MCF 10A (cell line): Measurements from ENCODE around the gene TTC39C. TPM values are rescaled to one million over a fixed set of nuclear protein-coding genes. Genes with fewer than 3 reads are reported as not detected.

Experiments
- BruUV-seq: library from RNA; stranded (reverse); fragments of 400-500 nt; replicated peaks from 2 replicates; lab custom pipeline; 2021; lab: Mats Ljungman, UMichigan
- CTCF ChIA-PET: fragments of 300-600 bp; sonication (Branson Sonifier 250); formaldehyde crosslinking; extraction: SDS; loops from one replicate; lab custom pipeline; 2021; ENCODE audit warnings: antibody characterized with exemption, inconsistent platforms; lab: Yijun Ruan, JAX
- POLR2A ChIA-PET: fragments of 300-600, 350-650 bp; sonication (Branson Sonifier 250); formaldehyde crosslinking; extraction: SDS; loops from one replicate; lab custom pipeline; 2020; ENCODE audit warnings: antibody characterized with exemption, inconsistent platforms; lab: Yijun Ruan, JAX
- DNase-seq: peaks from one replicate; pipeline ENCODE4 v3.0.0-alpha.2; 2018; ENCODE audit not compliant: unreplicated experiment
- H3K27ac Mint-ChIP-seq: one replicate; pipeline ENCODE4 v1.8.0; 2022; ENCODE audit warnings: mild to moderate bottlenecking, low read depth, mixed read lengths; ENCODE audit not compliant: unreplicated experiment
- H3K27me3 Mint-ChIP-seq: one replicate; pipeline ENCODE4 v1.8.0; 2022; ENCODE audit warnings: mixed read lengths; ENCODE audit not compliant: insufficient read depth, unreplicated experiment
- H3K36me3 Mint-ChIP-seq: one replicate; pipeline ENCODE4 v1.8.0; 2022; ENCODE audit warnings: mild to moderate bottlenecking, moderate library complexity, mixed read lengths; ENCODE audit not compliant: insufficient read depth, unreplicated experiment
- H3K4me1 Mint-ChIP-seq: one replicate; pipeline ENCODE4 v1.8.0; 2022; ENCODE audit warnings: mixed read lengths; ENCODE audit not compliant: insufficient read depth, unreplicated experiment
- H3K4me3 Mint-ChIP-seq: one replicate; pipeline ENCODE4 v1.8.0; 2022; ENCODE audit warnings: mild to moderate bottlenecking, moderate library complexity, mixed read lengths; ENCODE audit not compliant: unreplicated experiment
- H3K9me3 Mint-ChIP-seq: one replicate; pipeline ENCODE4 v1.8.0; 2022; ENCODE audit warnings: mixed read lengths; ENCODE audit not compliant: unreplicated experiment
- intact Hi-C: fragments of 100-400 bp; cut with micrococcal nuclease; formaldehyde crosslinking; loops from 2 replicates; pipeline ENCODE4 v1.14.1; 2022
- total RNA-seq: library from RNA; stranded (reverse); gene quantifications from 2 replicates; pipeline ENCODE4 v1.2.3, GENCODE V29; 2022
- TF ChIP-seq, protein P1 (sequence below): fragments of 200-600 bp; IDR thresholded peaks from one replicate; pipeline ENCODE4 v1.8.0; 2022; ENCODE audit warnings: antibody characterized with exemption, mild to moderate bottlenecking; ENCODE audit not compliant: unreplicated experiment

Gene TTC39C
- total RNA-seq, 1 experiment from 2014 or later, result 12.9 TPM

DNA sequence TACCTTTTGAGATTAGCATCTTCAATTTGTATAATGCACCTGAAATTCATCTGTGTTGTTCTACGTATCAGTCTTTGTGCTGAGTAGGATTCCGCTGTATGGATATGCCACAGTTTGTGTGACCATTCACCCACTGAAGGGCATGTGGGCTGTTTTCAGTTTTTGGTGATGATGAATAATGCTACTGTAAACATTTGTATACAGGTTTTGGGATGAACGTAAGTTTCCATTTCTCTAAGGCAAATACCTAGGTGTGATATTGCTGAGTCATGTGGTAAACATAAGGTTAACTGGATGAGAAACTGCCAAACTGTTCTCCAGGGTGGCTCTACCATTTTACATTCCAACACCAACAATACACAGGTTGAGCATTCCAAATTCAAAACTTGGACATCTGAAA is 159.4 kb downstream of the TTC39C start:
- no peaks in the 10 kb centered on the region for H3K9me3 Mint-ChIP-seq
- no peak for DNase-seq
- no TSS peak for BruUV-seq
- intact Hi-C loops, result no loop called here
- H3K27me3 Mint-ChIP-seq, result no peaks in the 10 kb centered on the region
- TF ChIP-seq, protein P1, sequence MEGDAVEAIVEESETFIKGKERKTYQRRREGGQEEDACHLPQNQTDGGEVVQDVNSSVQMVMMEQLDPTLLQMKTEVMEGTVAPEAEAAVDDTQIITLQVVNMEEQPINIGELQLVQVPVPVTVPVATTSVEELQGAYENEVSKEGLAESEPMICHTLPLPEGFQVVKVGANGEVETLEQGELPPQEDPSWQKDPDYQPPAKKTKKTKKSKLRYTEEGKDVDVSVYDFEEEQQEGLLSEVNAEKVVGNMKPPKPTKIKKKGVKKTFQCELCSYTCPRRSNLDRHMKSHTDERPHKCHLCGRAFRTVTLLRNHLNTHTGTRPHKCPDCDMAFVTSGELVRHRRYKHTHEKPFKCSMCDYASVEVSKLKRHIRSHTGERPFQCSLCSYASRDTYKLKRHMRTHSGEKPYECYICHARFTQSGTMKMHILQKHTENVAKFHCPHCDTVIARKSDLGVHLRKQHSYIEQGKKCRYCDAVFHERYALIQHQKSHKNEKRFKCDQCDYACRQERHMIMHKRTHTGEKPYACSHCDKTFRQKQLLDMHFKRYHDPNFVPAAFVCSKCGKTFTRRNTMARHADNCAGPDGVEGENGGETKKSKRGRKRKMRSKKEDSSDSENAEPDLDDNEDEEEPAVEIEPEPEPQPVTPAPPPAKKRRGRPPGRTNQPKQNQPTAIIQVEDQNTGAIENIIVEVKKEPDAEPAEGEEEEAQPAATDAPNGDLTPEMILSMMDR, result no peak
- POLR2A ChIA-PET, result no interaction called here
- CTCF ChIA-PET, result interaction anchor here (0.6 to 1.2 kb wide), 3 partner anchors 28 to 315 kb away, joined by 3 to 4 read pairs (median 4); no protein-coding TSS in a partner anchor
- no peaks in the 10 kb centered on the region for H3K4me1 Mint-ChIP-seq
- H3K36me3 Mint-ChIP-seq, result peaks cover 18% of the 10 kb centered on the region
- H3K4me3 Mint-ChIP-seq, result no peak overlapping the region
- no peak overlapping the region for H3K27ac Mint-ChIP-seq

DNA sequence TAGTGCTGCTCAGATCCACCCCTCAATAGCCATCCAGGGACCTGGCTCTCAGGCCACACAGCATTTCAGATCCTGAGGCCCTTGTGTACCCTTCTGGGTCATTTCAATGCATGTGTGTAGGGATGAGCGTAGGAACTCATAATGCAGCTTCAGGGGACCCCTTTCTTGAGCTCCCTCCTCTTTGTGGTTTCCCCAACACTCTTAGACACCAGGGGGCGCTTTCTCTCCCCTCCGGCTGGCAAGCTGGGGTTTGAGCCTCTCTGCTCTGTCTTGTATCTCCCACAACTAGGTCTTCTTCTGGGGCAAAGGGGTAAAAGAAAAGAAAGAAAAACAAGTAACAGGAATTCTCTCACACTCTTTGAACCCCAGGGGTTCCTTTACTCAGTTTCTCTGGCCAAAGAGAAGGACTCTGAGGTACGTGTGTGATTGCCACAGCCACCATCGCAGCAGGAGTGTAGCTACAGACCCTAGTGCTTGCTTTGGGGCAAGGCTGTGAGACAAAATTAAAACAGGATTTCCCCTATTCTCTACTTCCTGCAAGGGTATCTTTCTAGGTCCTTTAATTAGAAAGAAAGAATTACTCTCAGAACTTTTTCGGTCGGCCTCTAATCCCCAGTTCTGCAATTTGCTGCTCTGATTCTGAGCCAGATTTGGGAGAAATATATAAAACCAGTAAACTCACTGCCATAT is 162.3 kb downstream of the TTC39C start:
- BruUV-seq, result no TSS peak
- POLR2A ChIA-PET, result interaction anchor here (0.7 to 3.5 kb wide), 5 partner anchors 14 to 139 kb away, joined by 3 to 14 read pairs (median 4); no protein-coding TSS in a partner anchor
- Mint-ChIP-seq H3K9me3 (no peaks in the 10 kb centered on the region), H3K27ac (no peak overlapping the region), H3K4me1 (peaks cover 4% of the 10 kb centered on the region), H3K27me3 (no peaks in the 10 kb centered on the region), H3K4me3 (no peak overlapping the region), H3K36me3 (peaks cover 14% of the 10 kb centered on the region)
- intact Hi-C loops, result loop anchor here (1.0 kb wide), 2 partner anchors 95 to 182 kb away; no protein-coding TSS in a partner anchor
- TF ChIP-seq, protein P1, result peak; percentile 82
- peak; percentile 65 for DNase-seq
- CTCF ChIA-PET, result interaction anchor here (0.5 to 3.5 kb wide), 37 partner anchors 13 to 601 kb away, joined by 3 to 54 read pairs (median 4); no protein-coding TSS in a partner anchor

DNA sequence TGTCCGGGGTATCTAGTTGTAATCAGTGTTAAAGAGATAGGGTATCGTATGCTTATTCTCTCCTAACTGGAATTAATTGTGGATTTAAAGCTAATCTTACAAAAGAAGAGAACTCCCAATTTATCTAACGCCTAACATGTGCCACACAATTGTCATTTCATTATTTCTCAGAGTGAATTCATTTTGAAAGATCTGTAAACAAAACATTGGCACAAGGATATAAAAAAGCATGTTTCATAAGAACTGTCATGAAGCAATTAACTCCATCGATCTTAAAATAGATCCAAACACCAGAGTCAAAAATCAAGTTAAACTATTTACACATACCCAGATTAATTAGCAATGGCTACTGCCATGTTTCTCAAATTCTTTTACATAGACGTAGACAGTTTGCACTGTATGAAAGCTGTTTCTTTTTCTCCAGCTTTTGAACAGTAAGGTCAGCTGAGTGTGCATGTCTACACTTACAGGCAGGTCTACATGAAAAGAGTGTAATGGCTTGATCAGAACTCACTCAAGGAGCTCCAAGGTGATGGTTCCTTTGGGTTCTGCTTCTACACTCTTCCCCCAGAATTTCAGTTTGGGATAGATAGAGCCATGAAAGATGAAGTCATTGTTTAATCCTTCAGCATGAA is 163.1 kb downstream of the TTC39C start:
- H3K4me3 Mint-ChIP-seq, result no peak overlapping the region
- no peaks in the 10 kb centered on the region for H3K9me3 Mint-ChIP-seq

More for the DNA sequence above, 163.1 kb downstream of the TTC39C start:
- H3K36me3 Mint-ChIP-seq, result peaks cover 14% of the 10 kb centered on the region
- POLR2A ChIA-PET, result interaction anchor here (0.6 to 3.5 kb wide), 4 partner anchors 27 to 138 kb away, joined by 3 to 14 read pairs (median 4); no protein-coding TSS in a partner anchor
- DNase-seq, result no peak
- no peaks in the 10 kb centered on the region for H3K27me3 Mint-ChIP-seq
- TF ChIP-seq, protein P1, result no peak
- CTCF ChIA-PET, result interaction anchor here (0.5 to 3.5 kb wide), 21 partner anchors 12 to 315 kb away, joined by 3 to 54 read pairs (median 4); no protein-coding TSS in a partner anchor
- no TSS peak for BruUV-seq
- H3K4me1 Mint-ChIP-seq, result peaks cover 6% of the 10 kb centered on the region
- no peak overlapping the region for H3K27ac Mint-ChIP-seq
- intact Hi-C loops, result no loop called here
